Upper lobe of right lung (tissue), 1 donor: ENCODE measurements around the gene CDK6. TPM values are rescaled to one million over a fixed set of nuclear protein-coding genes. Genes with fewer than 3 reads are reported as not detected.

Experiments used
- ATAC-seq: fragments of 200-7000 bp; cut with Tn5 transposase; one replicate; pipeline ENCODE4 v1.9.1; 2020; ENCODE audit warnings: mild to moderate bottlenecking, moderate library complexity
- DNase-seq: peaks from one replicate; pipeline ENCODE4 v3.0.0-alpha.2; 2020
- H3K27ac ChIP-seq: fragments of 200-600 bp; one replicate; pipeline ENCODE4 v1.8.0; 2022
- H3K27me3 ChIP-seq: fragments of 200-600 bp; one replicate; pipeline ENCODE4 v1.8.0; 2022; ENCODE audit warnings: mild to moderate bottlenecking
- H3K36me3 ChIP-seq: fragments of 200-600 bp; one replicate; pipeline ENCODE4 v1.8.0; 2022
- H3K4me1 ChIP-seq: fragments of 200-600 bp; one replicate; pipeline ENCODE4 v1.8.0; 2022
- H3K4me3 ChIP-seq: fragments of 200-600 bp; one replicate; pipeline ENCODE4 v1.8.0; 2022; ENCODE audit warnings: mild to moderate bottlenecking
- H3K9me3 ChIP-seq: fragments of 200-600 bp; one replicate; pipeline ENCODE4 v1.8.0; 2022
- intact Hi-C: fragments of 100-400 bp; cut with DNase I; formaldehyde crosslinking; loops from one replicate; pipeline ENCODE4 v1.11.0; 2022
- total RNA-seq: library from RNA; stranded (reverse); fragmentation: NEBNext Ultra II Directional; extraction: Animal tissue kit (Norgen Biotek cat#: 25700); gene quantifications from one replicate; pipeline ENCODE4 v1.2.1, GENCODE V29; 2021
- TF ChIP-seq, protein P1 (sequence below): fragments of 200-600 bp; IDR thresholded peaks from one replicate; pipeline ENCODE4 v1.8.0; 2022; ENCODE audit warnings: antibody characterized with exemption
- donor health status: DM: no; HTN: yes; CAD: no; lungs with severe emphysema.

Gene CDK6
- total RNA-seq, 1 donor from 2014 or later: 22.4 TPM

DNA sequence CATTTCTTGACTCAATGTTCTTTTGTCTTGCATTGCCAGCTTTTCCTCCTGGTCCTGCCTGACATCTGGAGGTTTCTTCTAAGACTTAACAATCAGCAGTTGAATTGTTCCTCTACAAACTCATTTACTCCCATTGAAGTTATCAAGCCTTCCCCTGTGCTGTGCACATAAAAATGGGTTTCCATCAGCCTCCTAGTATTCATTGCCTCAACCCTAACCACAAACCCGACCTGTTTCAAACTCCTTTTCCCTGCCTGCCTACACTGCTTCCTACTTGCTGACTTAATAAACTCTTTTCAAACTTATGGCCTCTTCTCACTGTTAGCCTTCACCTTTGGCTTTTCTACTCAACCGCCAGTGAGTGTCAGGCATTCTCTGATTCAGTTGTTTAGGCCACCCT is 9.4 kb upstream of the CDK6 start:
- ATAC-seq: no peak
- intact Hi-C loops: no loop called here
- no peaks in the 10 kb centered on the region for H3K36me3 ChIP-seq

DNA sequence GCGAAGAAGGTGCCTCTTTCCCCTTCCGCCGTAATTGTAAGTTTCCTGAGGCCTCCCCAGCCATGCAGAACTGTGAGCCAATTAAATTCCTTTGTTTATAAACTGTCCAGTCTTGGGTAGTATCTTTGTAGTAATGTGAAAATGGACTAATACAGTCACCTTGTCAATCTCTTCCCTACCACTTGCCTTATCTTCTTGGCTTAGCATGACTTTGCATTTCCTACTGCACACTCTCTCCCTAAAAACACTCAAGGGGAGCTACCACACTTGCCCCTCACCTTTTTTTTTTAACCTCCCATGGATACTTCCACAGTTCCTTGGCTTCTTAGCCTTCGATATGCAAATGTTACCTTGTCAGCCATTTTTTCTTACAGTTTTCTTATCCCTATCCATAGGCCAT is 7.4 kb upstream of the CDK6 start:
- H3K9me3 ChIP-seq: no peaks in the 10 kb centered on the region
- intact Hi-C loops: no loop called here
- no peaks in the 10 kb centered on the region for H3K4me1 ChIP-seq
- DNase-seq (no peak), ATAC-seq (no peak)
- TF ChIP-seq, protein P1, sequence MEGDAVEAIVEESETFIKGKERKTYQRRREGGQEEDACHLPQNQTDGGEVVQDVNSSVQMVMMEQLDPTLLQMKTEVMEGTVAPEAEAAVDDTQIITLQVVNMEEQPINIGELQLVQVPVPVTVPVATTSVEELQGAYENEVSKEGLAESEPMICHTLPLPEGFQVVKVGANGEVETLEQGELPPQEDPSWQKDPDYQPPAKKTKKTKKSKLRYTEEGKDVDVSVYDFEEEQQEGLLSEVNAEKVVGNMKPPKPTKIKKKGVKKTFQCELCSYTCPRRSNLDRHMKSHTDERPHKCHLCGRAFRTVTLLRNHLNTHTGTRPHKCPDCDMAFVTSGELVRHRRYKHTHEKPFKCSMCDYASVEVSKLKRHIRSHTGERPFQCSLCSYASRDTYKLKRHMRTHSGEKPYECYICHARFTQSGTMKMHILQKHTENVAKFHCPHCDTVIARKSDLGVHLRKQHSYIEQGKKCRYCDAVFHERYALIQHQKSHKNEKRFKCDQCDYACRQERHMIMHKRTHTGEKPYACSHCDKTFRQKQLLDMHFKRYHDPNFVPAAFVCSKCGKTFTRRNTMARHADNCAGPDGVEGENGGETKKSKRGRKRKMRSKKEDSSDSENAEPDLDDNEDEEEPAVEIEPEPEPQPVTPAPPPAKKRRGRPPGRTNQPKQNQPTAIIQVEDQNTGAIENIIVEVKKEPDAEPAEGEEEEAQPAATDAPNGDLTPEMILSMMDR: no peak
- H3K27ac ChIP-seq: no peak overlapping the region
- no peak overlapping the region for H3K4me3 ChIP-seq
- no peaks in the 10 kb centered on the region for H3K36me3 ChIP-seq
- H3K27me3 ChIP-seq: no peaks in the 10 kb centered on the region

More for the DNA sequence above, 9.4 kb upstream of the CDK6 start:
- Histone ChIP-seq H3K27me3 (no peaks in the 10 kb centered on the region), H3K4me3 (no peak overlapping the region), H3K9me3 (no peaks in the 10 kb centered on the region), H3K27ac (no peak overlapping the region), H3K4me1 (no peaks in the 10 kb centered on the region)
- TF ChIP-seq, protein P1: no peak
- no peak for DNase-seq

DNA sequence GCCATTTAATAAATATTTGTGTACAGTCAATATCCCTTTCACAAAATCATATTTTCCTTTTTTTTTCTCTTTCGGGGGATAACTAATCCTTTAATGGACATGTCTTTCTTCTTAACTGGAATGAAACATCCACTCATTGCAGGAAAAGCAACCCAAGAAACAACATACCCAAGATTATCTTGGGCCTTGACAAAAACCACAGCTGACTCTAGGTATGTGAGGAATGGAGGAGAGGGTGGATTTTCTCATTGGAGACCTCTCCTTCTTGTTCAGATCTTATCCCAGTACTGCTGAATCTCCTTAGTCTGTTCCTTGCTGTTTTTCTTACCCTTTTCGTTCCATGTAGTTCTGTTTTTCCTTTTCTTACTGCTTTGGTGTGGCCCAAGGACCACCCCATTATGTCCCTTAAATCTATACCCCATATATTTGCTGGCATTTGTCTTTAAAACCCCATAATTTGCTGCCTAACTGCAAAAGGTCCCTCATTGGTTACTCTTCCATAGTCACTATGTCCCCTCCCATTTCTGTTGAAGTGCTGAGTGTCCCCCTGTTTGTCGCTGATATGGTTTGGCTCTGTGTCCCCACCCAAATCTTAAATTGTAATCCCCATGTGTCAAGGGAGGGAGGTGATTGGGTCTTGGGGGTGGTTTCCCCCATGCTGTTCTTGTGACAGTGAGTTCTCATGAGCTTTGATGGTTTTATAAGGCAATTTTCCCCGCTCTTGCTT is 6.8 kb upstream of the CDK6 start:
- intact Hi-C loops: no loop called here
- no peak for DNase-seq
- no peaks in the 10 kb centered on the region for H3K27me3 ChIP-seq
- H3K4me1 ChIP-seq: no peaks in the 10 kb centered on the region
- TF ChIP-seq, protein P1: no peak
- H3K9me3 ChIP-seq: no peaks in the 10 kb centered on the region
- H3K4me3 ChIP-seq: no peak overlapping the region
- H3K27ac ChIP-seq: no peak overlapping the region
- no peaks in the 10 kb centered on the region for H3K36me3 ChIP-seq
- no peak for ATAC-seq

DNA sequence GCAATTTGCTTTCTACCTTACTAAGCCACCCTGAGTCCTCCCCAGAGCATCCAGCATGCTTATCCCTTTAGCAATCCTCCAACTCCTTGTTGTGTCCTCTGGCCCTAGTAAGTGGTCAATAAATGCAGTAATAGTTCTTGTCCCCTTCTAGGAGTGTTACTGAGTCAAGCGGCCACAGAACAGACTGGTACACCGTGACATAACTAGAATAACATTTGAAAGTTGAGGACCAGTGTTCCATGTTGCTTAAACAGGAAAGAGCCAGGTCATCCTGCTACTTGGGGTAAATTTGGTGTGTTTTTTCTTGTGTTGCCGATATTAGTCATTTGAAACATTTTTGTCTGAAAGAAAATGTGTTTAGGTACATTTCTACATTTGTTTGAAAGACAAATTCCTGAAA is 4.8 kb upstream of the CDK6 start:
- ATAC-seq: no peak
- Histone ChIP-seq H3K27ac (no peak overlapping the region), H3K9me3 (no peaks in the 10 kb centered on the region), H3K36me3 (no peaks in the 10 kb centered on the region), H3K27me3 (no peaks in the 10 kb centered on the region), H3K4me3 (no peak overlapping the region), H3K4me1 (no peaks in the 10 kb centered on the region)
- intact Hi-C loops: no loop called here
- TF ChIP-seq, protein P1: no peak
- no peak for DNase-seq

DNA sequence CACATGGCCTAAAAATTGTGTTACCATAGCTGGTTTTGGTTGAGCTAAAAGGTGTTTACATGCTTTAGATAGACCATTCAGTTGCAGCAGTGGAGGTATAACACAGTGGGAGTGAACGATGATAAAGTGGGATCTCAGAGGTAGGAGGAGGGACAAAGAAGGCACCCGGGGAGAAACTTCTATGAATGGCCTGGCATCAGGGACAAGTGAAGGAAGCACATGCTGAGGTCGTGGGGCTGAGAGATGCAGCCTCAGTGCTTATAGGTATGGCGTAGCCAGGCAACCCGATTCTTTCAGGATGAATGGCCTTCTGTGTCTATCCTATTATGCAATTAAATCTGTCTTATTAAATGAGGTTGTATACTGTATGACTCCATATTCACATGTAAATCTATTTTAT is 3.9 kb upstream of the CDK6 start:
- ATAC-seq (no peak), DNase-seq (no peak)
- TF ChIP-seq, protein P1: no peak
- H3K36me3 ChIP-seq: no peaks in the 10 kb centered on the region
- intact Hi-C loops: no loop called here
- no peaks in the 10 kb centered on the region for H3K9me3 ChIP-seq
- H3K27me3 ChIP-seq: no peaks in the 10 kb centered on the region
- H3K4me1 ChIP-seq: no peaks in the 10 kb centered on the region
- no peak overlapping the region for H3K4me3 ChIP-seq
- H3K27ac ChIP-seq: no peak overlapping the region

DNA sequence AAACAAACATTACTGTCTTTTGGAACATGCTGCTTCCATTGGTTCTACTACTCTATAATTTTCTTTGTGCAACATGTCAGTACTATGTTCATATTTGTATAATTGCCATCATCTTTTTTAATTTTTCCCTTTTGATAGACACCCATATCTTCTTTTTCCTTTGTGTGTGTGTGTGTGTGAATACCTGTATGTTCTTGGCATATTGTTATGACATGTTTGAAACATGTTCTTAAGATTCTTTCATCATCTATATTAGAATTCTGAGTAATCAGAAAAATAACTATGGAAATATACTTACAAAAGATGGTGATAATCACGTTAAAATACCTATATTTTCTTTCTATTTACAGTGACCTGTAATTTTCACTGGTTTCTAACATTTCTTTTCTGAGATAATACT is 3.5 kb upstream of the CDK6 start:
- DNase-seq: no peak
- intact Hi-C loops: loop anchor here (10.0 kb wide), 2 partner anchors 125 to 215 kb away; no protein-coding TSS in a partner anchor
- H3K4me1 ChIP-seq: no peaks in the 10 kb centered on the region
- TF ChIP-seq, protein P1: no peak
- no peaks in the 10 kb centered on the region for H3K9me3 ChIP-seq
- no peak overlapping the region for H3K27ac ChIP-seq
- no peak for ATAC-seq
- H3K36me3 ChIP-seq: no peaks in the 10 kb centered on the region
- no peaks in the 10 kb centered on the region for H3K27me3 ChIP-seq
- H3K4me3 ChIP-seq: no peak overlapping the region
